ENCODE data around the gene SUDS3.

GRCh38 chr12:118330421-118331018, 45.8 kb upstream of the SUDS3 start:
- TF ChIP-seq GABPA (IDR thresholded peaks at IDR 0.05; ENCODE audit: low read depth) (0 out of 2 replicates have a peak, but pooled peaks have one; percentile 37), REST (IDR thresholded peaks at IDR 0.05; ENCODE audit: insufficient replicate concordance, low read depth) (no peak), CTCF (IDR thresholded peaks at IDR 0.05; ENCODE audit: insufficient read depth, low read length) (no peak), SPI1 (IDR thresholded peaks at IDR 0.05; ENCODE audit: borderline replicate concordance, low read depth) (no peak; the same call in 1 of the 2 replicates)

All from HL-60 (cell line).